Osteoblast (primary cell): ENCODE results near the gene SPAG6. TPM values are rescaled to one million over a fixed set of nuclear protein-coding genes. Genes with fewer than 3 reads are reported as not detected.

ENCODE experiments used
- DNase-seq: peaks from one replicate; pipeline ENCODE4 v3.0.0; 2011; ENCODE audit warnings: low spot score, mixed read lengths; ENCODE audit not compliant: insufficient read length; ENCODE audit errors: missing footprints
- H2AFZ ChIP-seq: 2 replicates; pipeline ENCODE4 v1.6.0; 2011; ENCODE audit warnings: mild to moderate bottlenecking, low read length
- H3K27ac ChIP-seq: 2 replicates; pipeline ENCODE4 v1.5.1; 2011; ENCODE audit warnings: mild to moderate bottlenecking, low read depth, low read length, moderate library complexity
- H3K27me3 ChIP-seq: 2 replicates; pipeline ENCODE4 v1.6.0; 2012; ENCODE audit warnings: mild to moderate bottlenecking, control low read depth, inconsistent platforms, low read length, moderate library complexity; ENCODE audit not compliant: insufficient read depth
- H3K36me3 ChIP-seq: 2 replicates; pipeline ENCODE4 v1.5.1; 2011; ENCODE audit warnings: mild to moderate bottlenecking, low read length, control low read depth, moderate library complexity; ENCODE audit not compliant: insufficient read depth
- H3K4me1 ChIP-seq: 2 replicates; pipeline ENCODE4 v1.5.1; 2011; ENCODE audit warnings: mild to moderate bottlenecking, low read length, control low read depth, moderate library complexity; ENCODE audit not compliant: insufficient read depth
- H3K4me2 ChIP-seq: 2 replicates; pipeline ENCODE4 v1.6.0; 2011; ENCODE audit warnings: mild to moderate bottlenecking, low read length; ENCODE audit not compliant: insufficient read depth
- H3K4me3 ChIP-seq: fragments of 200-600 bp; sonication (generic); 3 replicates; pipeline ENCODE4 v1.5.1; 2012; ENCODE audit warnings: mild to moderate bottlenecking, low read length, inconsistent platforms; ENCODE audit not compliant: insufficient read depth
- H3K79me2 ChIP-seq: 2 replicates; pipeline ENCODE4 v1.6.0; 2012; ENCODE audit warnings: mild to moderate bottlenecking, low read length, control low read depth, inconsistent platforms; ENCODE audit not compliant: insufficient read depth
- H3K9me3 ChIP-seq: 2 replicates; pipeline ENCODE4 v1.5.1; 2011; ENCODE audit warnings: low read depth, low read length, control low read depth
- H4K20me1 ChIP-seq: 2 replicates; pipeline ENCODE4 v1.6.0; 2012; ENCODE audit warnings: mild to moderate bottlenecking, low read length, control low read depth; ENCODE audit not compliant: insufficient read depth
- CTCF ChIP-seq: IDR thresholded peaks from 2 replicates; pipeline ENCODE4 v1.5.1; 2011; ENCODE audit warnings: mild to moderate bottlenecking, low read depth, low read length, moderate library complexity; ENCODE audit errors: extremely low read depth
- total RNA-seq: library from RNA; depleted of rRNA; stranded (reverse); fragments of >200 nt; gene quantifications from 2 replicates; pipeline ENCODE4 v1.2.3, GENCODE V29; 2012

SPAG6 gene
- total RNA-seq, 1 donor: not detected

GRCh38 chr10:22325272-22326144 lies 19.8 kb upstream of the SPAG6 start:
- Histone ChIP-seq H3K4me2 (peak overlapping the region; percentile 91), H3K79me2 (peaks cover 42% of the 10 kb centered on the region), H3K4me3 (peak overlapping the region; percentile 79), H2AFZ (peak overlapping the region; percentile 71), H3K27me3 (peaks cover 29% of the 10 kb centered on the region), H3K36me3 (peaks cover 31% of the 10 kb centered on the region), H3K9me3 (no peaks in the 10 kb centered on the region), H4K20me1 (peaks cover 35% of the 10 kb centered on the region), H3K27ac (peak overlapping the region; percentile 59), H3K4me1 (peaks cover 22% of the 10 kb centered on the region)
- peak; percentile 99 for DNase-seq
- TF ChIP-seq CTCF: no peak

- DNase-seq: peak; percentile 94
- Histone ChIP-seq H3K36me3 (peaks cover 31% of the 10 kb centered on the region), H3K4me1 (peaks cover 22% of the 10 kb centered on the region), H3K9me3 (no peaks in the 10 kb centered on the region), H3K27me3 (peaks cover 29% of the 10 kb centered on the region), H3K4me2 (peak overlapping the region; percentile 91), H2AFZ (peak overlapping the region; percentile 71), H3K4me3 (peak overlapping the region; percentile 79), H3K79me2 (peaks cover 42% of the 10 kb centered on the region), H3K27ac (peak overlapping the region; percentile 59), H4K20me1 (peaks cover 35% of the 10 kb centered on the region)
- TF ChIP-seq CTCF: no peak
Measured at GRCh38 chr10:22326145-22326702, 19.1 kb upstream of the SPAG6 start.

GRCh38 chr10:22329150-22329549 lies 16.1 kb upstream of the SPAG6 start:
- no peaks in the 10 kb centered on the region for H3K9me3 ChIP-seq
- no peak overlapping the region for H3K27ac ChIP-seq
- peaks cover 13% of the 10 kb centered on the region for H3K27me3 ChIP-seq
- TF ChIP-seq CTCF: no peak
- no peak for DNase-seq
- H3K4me1 ChIP-seq: peaks cover 14% of the 10 kb centered on the region
- no peak overlapping the region for H3K4me2 ChIP-seq
- no peak overlapping the region for H3K4me3 ChIP-seq
- peaks cover 20% of the 10 kb centered on the region for H3K79me2 ChIP-seq
- no peak overlapping the region for H2AFZ ChIP-seq
- peaks cover 14% of the 10 kb centered on the region for H4K20me1 ChIP-seq
- H3K36me3 ChIP-seq: peaks cover 31% of the 10 kb centered on the region

- H3K27me3 ChIP-seq: peaks cover 37% of the 10 kb centered on the region
- H3K79me2 ChIP-seq: no peaks in the 10 kb centered on the region
- no peak for TF ChIP-seq CTCF
- no peak overlapping the region for H2AFZ ChIP-seq
- no peak overlapping the region for H3K4me3 ChIP-seq
- H3K4me1 ChIP-seq: no peaks in the 10 kb centered on the region
- no peaks in the 10 kb centered on the region for H3K9me3 ChIP-seq
- H3K27ac ChIP-seq: no peak overlapping the region
- no peak for DNase-seq
- H3K4me2 ChIP-seq: no peak overlapping the region
- peaks cover 27% of the 10 kb centered on the region for H3K36me3 ChIP-seq
- no peaks in the 10 kb centered on the region for H4K20me1 ChIP-seq
Measured at GRCh38 chr10:22332116-22332692, 13.1 kb upstream of the SPAG6 start.
